ENCODE measurements around the gene PRICKLE4.
"Not testable (repeated sequence)": the region's sequence is repeated elsewhere in the genome, so short reads cannot be mapped to it uniquely, and the experiment has no call there.

Gene PRICKLE4

DNA sequence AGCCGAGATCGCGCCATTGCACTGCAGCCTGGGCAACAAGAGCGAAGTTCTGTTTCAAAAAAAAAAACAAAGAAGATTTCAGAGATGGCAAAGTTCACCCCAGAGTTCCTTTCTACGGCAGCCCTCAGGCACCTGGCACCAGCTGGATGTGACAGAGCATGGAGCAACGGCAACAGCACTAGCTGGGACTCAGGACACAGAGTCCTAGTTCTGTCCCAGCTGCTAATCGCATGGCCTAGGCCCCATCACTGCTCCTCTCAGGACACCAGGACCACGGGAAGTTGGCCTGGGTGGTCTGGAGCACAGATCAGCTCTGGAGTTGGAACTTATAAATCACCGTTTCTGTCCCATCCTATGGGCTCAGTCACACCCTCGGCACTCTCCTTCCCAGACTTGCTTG, 34.5 kb upstream of the PRICKLE4 start:
- DNase-seq (ENCODE audit: low read depth), result no peak

DNA sequence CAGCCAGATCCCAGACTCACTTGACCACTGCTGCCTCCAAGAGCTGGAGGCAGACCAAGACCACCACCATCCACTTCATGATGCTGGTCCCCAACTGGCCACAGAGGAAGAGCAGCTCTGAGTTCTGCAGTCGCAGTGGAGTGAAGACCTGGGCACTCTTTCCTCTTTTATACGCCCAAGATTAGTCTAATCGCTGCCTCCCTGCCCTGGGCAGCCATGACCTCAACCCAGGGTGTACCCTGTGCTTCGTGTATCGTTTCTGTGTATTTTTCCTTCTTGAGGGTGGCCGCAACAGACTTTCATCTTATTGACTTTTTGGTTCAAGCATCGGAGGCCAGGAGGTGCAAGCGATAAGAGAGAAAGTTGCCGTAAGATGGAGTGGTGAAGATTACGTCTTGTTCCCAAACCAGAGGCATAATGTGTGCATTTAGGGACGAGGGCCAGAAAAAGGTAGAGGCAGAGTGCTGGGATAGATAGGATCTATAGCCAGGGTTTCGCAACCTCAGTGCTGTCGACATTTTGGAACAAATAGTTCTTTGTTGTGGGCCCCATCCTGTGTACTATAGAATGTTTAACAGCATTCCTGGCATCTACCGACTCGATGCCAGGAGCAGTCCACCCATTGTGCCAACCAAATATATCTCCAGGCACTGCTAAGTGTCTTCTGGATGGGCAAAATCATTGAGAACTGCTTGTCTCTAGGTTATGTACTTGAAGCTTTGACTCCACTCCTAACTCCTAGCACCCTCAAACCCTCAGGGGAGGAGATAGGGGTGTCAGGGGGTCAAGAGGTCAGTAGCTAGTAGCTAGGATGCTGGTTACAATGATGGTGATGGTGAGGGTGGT, 33.1 kb upstream of the PRICKLE4 start, which contains the start of gene PGC:
Gene PGC (minus strand): TSS at position 142 of the 846 bp plus-strand sequence. CDS start 63 bp downstream, at position 79.
- DNase-seq (ENCODE audit: low read depth), result no peak

DNA sequence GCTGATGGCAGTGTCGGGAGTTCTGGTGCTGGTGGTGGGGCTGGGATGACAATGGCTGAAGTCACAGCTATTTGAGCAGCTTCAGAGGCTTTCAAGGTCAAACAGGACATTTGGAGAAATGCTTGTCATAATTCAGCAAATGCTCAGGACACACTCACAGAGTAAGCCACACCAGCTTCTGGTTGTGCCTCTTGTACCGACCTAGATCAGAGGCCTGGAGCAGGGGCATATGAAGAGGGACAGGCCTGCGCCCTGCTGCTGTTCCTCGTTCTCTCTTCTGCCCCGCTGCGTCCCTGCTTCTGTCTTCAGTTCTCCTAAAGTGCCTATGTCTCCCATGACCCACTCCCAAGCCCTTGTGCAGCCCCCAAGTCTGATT, 32.5 kb upstream of the PRICKLE4 start:
- DNase-seq (ENCODE audit: low read depth), result no peak

DNA sequence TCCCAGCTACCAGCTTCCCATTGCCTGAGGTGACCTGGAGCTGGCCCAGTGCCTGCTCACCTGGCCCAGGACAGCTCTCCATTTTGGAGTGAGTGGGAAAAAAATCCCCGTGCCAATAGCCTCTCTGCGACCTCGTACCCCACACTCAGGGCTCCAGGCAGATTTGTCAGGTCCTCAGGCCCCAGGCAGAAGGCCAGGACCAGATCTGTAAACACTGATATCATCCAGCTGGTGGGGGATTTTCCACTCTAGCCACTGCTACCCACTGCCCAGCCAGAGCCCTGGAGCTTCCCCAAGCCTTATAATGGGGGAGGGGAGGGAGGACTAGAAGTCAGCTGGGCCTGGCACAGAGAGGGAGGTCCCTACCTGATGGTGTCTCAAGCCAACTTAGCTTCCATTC, 32.0 kb upstream of the PRICKLE4 start:
- DNase-seq (ENCODE audit: low read depth), result no peak

DNA sequence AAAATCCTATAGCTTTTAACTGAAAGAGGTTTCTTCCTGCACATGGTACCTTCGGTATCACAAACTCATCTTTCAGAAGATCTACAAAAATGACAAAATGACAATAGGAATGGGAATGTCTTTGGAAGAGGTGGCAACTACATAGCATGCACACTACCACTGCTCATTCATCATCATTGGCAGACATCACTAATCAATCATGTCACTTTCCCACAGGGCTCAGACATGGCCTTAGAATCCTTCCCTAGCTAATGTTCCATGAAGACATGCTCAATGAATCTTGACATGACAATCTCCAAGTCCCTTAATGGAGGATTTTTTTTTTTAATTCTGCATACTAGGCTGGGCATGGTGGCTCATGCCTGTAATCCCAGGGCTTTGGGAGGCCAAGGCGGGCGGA, 30.2 kb upstream of the PRICKLE4 start:
- DNase-seq (ENCODE audit: low read depth), result no peak

DNA sequence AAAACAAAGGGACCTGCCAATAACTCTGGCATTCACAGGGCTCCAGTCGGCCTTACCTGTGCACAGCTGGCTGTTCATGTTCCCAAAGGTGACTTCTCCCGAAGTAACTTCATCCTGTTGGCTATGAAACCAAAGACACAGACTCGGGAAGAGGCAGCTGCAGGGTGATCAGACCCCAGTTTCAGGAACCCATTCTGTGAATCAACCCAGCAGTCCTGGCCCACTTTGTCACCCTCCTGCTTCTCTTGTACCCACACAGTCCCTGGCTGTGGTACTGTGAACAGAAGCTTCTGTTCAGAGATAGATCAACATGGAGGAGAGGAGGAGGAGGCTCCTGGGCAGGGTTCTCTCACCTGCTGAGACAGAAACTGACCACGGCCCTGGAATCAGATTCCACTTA, 24.7 kb upstream of the PRICKLE4 start:
- DNase-seq (ENCODE audit: low read depth), result no peak

DNA sequence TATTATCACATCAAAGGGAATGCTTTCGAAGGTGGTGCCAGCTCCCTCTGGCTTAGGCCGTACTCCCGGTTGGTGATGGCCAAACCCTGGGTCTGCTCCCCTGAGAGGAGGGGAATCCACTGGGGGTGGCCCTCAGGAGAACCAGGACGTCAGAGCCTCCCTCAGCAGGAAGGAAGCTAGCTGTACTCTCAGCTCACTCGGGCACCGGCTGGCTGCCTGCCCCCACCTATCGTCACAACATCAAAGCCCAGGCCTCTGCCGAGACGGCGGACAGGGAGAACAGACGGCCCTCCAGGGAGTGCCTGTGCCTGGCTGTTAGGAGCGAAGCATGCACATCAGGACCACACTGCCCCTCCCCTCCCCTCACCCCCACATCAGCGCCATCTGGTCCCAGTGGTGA, 24.2 kb upstream of the PRICKLE4 start:
- DNase-seq (ENCODE audit: low read depth), result no peak

DNA sequence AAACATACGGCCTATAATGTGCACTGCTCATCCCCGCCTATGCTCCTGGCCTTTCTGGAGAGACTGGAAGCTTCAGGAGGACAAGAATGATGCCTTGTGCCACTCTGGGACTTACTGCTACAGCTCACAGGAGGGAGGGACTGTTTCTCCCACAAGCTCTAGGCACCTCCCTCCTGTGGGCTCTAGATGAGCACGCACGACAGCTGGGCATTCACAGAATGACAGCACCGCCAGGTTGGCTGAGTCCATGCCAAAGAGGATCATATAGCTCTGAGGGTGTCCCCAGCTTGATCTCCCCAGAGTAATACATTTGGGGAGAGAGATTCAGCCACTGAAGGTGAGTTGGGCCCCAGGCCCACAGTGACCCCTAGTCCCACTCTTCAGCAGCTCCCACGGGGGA, 23.3 kb upstream of the PRICKLE4 start:
- DNase-seq (ENCODE audit: low read depth), result no peak

DNA sequence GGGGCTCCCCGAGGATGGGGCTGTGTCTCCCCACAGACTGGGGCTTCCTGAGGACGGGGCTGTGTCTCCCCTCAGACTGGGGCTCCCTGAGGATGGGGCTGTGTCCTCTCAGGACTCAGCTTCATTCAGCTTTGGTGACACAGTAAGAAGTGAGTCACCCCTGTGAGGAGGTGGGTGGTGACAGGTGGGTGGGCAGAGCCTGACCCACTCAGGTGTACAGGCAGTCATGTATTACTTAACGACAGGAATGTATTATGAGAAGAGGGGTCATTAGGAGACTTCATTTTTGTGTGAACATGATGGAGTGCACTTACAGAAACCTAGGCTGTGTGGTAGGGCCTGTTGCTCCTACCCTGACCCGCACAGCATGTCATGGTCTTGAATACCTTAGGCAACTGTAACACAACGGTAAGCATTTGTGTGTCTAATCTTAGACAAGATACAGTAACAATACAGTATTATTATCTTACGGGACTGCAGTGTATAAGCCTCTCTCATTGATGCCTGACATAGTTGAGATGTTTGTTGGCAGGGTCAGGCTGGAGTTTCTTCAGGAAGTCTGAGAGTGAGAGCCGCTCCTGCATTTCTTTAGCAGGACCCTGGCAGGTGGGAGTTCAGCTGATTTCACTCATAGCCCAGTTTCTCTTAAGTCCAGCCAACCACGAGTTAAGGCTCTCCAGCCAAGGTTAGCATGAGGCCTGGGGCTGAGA, 22.5 kb upstream of the PRICKLE4 start:
- no peak for DNase-seq (ENCODE audit: low read depth)

DNA sequence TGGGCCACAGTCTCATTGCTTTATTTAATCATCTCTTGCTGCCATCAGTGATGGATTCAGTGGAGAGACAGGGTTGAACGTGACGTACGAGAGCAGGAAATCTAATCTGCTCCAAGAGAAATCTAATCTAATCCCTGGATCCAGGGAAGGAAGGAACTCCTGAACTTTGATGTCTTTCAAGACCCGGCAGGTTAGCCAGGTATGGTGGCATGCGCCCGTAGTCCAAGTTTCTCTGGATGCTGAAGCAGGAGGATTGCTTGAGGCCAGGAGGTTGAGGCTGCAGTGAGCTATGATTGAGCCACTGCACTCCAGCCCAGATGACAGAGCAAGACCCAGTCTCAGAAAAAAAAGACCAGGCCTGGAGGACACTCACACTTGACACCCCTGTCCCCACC, 21.9 kb upstream of the PRICKLE4 start:
- no peak for DNase-seq (ENCODE audit: low read depth)

DNA sequence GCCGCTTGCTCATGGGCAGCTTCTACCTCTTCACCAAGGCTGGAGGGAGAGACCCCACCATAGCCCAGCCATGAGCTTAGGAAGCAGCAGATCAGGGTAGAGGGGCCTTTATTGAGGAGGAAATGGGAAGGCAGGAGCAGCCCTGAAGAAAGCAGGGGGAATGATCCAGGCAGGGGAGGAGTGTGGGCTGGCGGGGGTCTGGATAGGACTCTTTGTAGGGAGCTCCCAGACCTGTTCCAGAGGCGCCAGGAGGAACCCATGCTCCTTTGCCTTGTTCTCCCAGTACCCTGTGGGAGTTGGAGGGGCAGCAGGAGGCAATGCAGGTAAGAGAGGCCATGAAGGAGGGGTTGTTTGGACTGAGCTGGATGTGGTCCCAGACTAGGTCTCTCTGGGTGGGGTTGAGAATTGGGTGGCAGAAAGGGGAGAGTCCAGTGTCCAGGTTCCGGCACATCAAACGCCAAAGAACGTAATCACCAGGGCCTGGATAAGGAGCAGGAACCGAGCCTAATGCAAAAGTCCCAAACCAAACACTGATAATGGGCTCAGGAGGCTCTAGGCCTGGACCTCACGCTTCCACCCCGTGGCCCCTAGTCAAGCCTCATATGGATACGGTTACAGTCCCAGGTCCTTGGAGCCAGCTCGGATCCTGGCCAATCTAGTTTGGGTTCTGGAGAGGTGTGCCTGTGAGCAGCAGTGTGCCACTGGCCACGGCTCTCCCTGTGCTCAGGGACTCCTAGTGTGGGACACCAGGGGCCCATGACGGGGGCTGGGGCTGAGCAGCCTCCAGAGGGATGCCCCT, 21.3 kb upstream of the PRICKLE4 start:
- no peak for DNase-seq (ENCODE audit: low read depth)

DNA sequence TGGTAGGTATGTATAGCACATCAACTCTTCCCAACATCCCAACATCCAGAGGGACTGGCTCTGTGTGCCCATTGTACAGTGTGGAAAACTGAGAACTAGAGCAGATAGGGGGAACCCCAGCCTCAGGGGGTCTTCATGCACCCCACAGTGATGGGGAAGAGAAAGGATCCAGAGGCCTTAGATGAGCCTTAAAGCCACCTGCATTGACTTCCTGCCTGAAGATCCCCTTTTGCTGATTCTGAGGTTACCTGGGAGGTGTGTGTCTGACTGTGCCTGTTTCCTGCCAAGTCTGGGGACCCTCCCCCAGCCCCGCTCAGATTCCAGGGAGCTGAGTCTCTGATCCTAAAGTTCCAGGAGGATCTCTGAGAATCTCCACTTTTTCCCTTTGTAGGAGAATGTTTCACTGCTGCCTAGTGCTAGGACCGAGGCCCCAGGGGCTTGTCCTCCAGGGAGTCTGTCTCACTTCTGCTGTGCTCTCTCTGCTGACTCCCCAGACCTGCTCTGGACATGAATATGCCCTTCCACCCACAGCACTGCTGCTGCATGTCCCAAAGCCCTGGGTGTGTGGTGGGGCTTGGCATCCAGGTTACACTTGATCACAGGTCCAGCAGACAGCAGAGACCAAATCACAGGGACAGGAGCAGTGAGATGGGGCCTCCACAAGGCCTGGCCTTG, 20.5 kb upstream of the PRICKLE4 start:
- no peak for DNase-seq (ENCODE audit: low read depth)

DNA sequence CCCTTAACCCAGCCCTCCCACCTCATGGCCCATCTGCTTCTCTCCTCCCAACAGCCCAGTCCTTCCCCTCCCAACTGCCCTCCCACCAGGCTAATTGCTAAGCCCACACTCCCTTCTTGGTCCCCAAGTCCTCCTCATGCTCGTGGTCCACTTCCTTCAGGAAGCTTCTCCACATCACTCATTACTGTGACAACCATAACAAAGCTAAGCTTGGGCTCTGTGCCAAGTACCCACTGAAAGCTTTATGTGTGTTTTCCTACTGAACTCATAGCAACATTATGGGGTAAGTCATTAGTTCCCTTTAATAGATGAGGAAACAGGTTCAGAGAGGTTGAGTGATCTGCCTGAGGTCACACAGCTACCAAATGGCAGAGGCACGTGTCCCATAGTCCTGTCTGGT, 17.1 kb upstream of the PRICKLE4 start:
- no peak for DNase-seq (ENCODE audit: low read depth)

DNA sequence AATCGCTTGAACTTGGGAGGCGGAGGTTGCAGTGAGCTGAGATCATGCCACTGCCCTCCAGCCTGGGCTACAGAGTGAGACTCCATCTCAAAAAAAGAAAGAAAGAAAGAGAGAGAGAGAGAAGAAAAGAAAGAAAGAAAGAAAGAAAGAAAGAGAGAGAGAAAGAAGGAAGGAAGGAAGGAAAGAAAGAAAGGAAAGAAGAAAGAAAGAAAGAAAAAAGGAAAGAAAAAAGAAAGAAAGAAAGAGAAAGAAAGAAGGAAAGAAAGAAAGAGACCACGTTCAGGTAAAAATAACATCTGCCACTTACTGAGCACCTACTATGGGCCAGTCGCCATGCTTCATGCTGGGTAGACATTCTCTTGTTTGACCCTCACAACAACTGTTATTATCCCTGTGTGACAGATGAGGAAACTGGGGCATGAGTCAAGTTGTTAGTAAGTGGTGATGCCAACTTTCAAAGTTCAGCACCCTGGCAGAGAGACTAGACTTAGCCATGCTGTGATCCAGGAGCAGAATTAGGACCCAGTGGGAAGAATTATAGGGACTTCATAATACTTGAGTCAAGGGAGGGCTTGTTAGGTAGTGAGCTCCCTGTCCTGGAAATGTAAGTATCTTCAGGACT, 14.4 kb upstream of the PRICKLE4 start:
- DNase-seq (ENCODE audit: low read depth), result not testable (repeated sequence)

DNA sequence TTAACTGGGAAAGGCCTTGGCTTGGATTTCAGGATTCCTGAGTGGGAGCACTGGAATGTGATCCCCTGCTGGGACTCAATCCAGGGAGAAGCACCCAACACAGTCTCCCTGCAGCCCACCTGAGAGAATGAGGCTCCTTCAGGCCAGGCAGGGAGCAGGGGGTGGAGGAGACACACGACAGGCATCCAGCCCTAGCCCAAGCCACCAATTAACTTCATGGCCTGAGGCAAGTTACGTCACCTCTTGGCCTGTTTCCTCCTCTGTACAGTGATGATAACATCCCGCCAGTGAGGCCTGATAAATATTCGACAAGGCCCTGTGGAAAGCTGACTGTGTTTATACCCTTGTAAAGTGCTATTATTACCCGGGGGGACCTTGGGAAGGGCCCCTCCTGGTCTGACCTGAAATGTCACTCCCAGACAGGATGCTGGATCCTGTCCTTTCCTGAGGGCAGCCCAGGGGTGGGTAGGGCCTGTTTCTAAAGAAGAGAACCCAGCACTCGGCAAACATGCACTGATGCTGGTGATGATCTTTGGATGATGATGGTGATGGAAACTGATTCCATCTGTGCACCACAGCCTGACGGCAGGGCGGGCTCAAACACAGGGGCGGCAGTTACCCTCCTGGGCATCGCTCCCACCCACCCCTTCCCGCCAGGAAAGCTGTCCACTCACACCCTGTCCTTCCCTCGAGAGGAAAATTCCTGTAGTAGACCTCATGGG, 13.3 kb upstream of the PRICKLE4 start:
- no peak for DNase-seq (ENCODE audit: low read depth)

DNA sequence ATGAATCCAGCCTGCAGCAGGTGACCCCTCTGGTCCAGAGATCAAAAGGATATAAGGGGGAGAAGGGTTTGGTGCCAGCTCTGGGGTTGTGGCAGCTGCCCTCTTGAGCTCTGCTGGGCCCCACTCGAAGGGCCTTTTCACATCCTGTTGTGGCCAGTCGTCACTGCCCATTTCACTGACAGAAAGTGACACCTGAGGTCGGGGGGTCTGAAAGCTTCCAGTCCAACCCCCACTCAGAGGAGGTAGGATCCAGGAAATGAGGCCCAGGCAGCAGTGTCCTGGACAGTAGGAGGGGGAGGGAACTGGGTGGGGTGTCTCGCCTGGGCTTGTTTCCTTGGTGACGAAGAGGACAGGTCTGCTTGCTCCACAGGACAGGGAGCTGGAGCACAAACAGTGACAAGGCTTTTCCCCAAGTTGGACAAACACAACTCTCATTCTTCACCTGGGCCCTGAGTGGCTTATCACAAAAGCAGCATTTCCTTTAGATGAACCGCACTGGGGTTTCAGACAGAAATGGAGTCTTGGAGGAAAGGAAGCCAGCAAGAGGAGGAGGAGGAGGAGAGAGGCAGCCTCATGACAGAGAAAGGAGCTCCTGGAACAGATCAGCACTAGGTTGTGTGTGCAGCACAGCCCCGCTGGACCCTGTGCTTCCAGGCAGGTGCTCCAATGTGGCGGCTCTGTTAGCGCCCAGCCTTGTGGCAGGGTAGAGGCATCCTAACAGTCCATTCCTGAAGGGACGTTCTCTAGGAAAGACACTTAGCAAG, 11.9 kb upstream of the PRICKLE4 start:
- DNase-seq (ENCODE audit: low read depth), result no peak

DNA sequence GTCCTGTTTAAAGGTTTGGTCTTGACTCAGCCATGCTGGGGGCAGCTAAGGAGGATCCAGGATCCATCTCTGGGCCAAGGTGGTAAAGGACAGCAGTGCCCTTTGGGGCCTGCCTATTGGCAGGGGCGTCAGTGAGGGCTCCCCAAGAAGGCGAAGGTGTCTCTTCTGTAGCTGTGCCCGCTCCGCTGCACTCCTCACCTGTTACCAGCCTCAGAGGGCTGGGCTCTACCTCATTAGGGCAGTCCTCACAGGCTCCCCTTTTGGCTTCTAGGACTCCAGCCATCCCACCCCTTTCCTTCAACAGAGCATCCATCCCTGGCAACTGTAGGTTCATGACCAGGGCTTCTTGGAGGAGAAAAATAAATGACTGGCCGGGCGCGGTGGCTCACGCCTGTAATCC, 11.2 kb upstream of the PRICKLE4 start:
- no peak for DNase-seq (ENCODE audit: low read depth)

DNA sequence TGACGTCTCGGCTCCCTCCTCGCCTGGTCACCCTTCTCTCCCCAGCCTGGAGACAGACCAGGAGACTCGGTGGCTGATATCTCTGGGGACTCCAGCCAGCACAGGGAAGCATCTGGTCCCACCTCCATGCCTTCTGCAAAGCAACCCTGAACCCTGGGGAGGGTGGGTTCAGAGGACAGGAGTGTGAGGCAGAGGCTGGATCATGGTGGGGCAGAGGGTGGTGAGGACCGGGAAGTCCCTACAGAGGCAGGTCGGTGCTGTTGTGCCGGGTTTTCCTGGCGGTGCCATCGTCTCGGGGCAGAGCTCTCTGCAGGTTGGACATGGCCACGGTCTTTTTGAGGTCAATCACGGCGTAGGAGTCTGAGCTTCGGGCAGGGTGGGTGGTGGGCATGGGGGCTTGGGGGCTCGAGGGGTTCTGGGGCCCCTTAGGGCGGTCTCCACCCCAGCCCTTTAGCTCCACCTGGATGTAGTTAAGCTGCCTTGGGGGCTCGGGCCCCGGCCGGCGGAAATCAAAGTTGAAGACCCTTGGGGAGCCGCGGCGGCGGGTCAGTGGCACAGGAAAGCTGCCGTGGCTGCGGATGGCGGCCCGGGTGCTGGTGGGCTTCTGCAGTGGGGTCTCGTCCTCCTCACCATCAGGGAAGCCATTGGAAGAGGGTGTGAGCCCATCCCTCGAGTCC, 10.1 kb upstream of the PRICKLE4 start:
- DNase-seq (ENCODE audit: low read depth), result no peak

Data from stimulated activated CD8-positive, alpha-beta memory T cell treated with anti-CD3 and anti-CD28 coated beads, Interleukin-15, amount 100 ng/mL, for 24 hours (primary cell).